Measurements from ENCODE around the gene DTX3.
A peak's percentile ranks its signal among the peaks of the same experiment; 100 is the strongest.
"Not testable (repeated sequence)": the region's sequence is repeated elsewhere in the genome, so short reads cannot be mapped to it uniquely, and the experiment has no call there.

DTX3 gene

GRCh38 chr12:57584690-57585089 lies 19.9 kb upstream of the DTX3 start:
- no peak for ATAC-seq
- TF ChIP-seq POU6F1 (CRISPR knock-in tag; IDR thresholded peaks at IDR 0.05; ENCODE audit: borderline replicate concordance, low read depth), result no peak
- no peak for TF ChIP-seq TCF4 (CRISPR knock-in tag; IDR thresholded peaks at IDR 0.05; ENCODE audit: borderline replicate concordance)
- TF ChIP-seq ZFP30 (CRISPR knock-in tag; IDR thresholded peaks at IDR 0.05), result no peak
- no peak for TF ChIP-seq OSR1 (CRISPR knock-in tag; IDR thresholded peaks at IDR 0.05)
- TF ChIP-seq ZNF70 (CRISPR knock-in tag; IDR thresholded peaks at IDR 0.05), result no peak
- no peak for TF ChIP-seq PPARA (CRISPR knock-in tag; IDR thresholded peaks at IDR 0.05; ENCODE audit: borderline replicate concordance)
- no peak for TF ChIP-seq SNAI2 (CRISPR knock-in tag; IDR thresholded peaks at IDR 0.05)
- TF ChIP-seq ZC3H10 (CRISPR knock-in tag; IDR thresholded peaks at IDR 0.05), result no peak
- no peak for TF ChIP-seq GLIS3 (CRISPR knock-in tag; IDR thresholded peaks at IDR 0.05)

GRCh38 chr12:57585156-57585555 lies 19.5 kb upstream of the DTX3 start:
- no peak for ATAC-seq
- TF ChIP-seq TOX (CRISPR knock-in tag; IDR thresholded peaks at IDR 0.05; ENCODE audit: borderline replicate concordance), result no peak

- no peak for TF ChIP-seq ESRRG (CRISPR knock-in tag; IDR thresholded peaks at IDR 0.05)
- TF ChIP-seq ZC3H10 (CRISPR knock-in tag; IDR thresholded peaks at IDR 0.05), result no peak
- TF ChIP-seq TOX (CRISPR knock-in tag; IDR thresholded peaks at IDR 0.05; ENCODE audit: borderline replicate concordance), result no peak
- no peak for TF ChIP-seq CSDC2 (CRISPR knock-in tag; IDR thresholded peaks at IDR 0.05)
- TF ChIP-seq ZNF70 (CRISPR knock-in tag; IDR thresholded peaks at IDR 0.05), result no peak
- TF ChIP-seq TCF4 (CRISPR knock-in tag; IDR thresholded peaks at IDR 0.05; ENCODE audit: borderline replicate concordance), result no peak
- TF ChIP-seq ZFP30 (CRISPR knock-in tag; IDR thresholded peaks at IDR 0.05), result no peak
- no peak for TF ChIP-seq ZFP3 (CRISPR knock-in tag; IDR thresholded peaks at IDR 0.05)
- no peak for TF ChIP-seq PPARA (CRISPR knock-in tag; IDR thresholded peaks at IDR 0.05; ENCODE audit: borderline replicate concordance)
- no peak for TF ChIP-seq ZNF565 (CRISPR knock-in tag; conservative IDR thresholded peaks at IDR 0.05; ENCODE audit: low read depth)
- no peak for TF ChIP-seq PATZ1 (CRISPR knock-in tag; IDR thresholded peaks at IDR 0.05; ENCODE audit: borderline replicate concordance)
- no peak for TF ChIP-seq OSR1 (CRISPR knock-in tag; IDR thresholded peaks at IDR 0.05)
- no peak for ATAC-seq
Observed at GRCh38 chr12:57586128-57586527, 18.5 kb upstream of the DTX3 start.

- TF ChIP-seq PPARA (CRISPR knock-in tag; IDR thresholded peaks at IDR 0.05; ENCODE audit: borderline replicate concordance) (no peak), CREB5 (CRISPR knock-in tag; IDR thresholded peaks at IDR 0.05; ENCODE audit: low read depth) (no peak), RARB (CRISPR knock-in tag; IDR thresholded peaks at IDR 0.05) (no peak), GLIS3 (CRISPR knock-in tag; IDR thresholded peaks at IDR 0.05) (no peak), TCF4 (CRISPR knock-in tag; IDR thresholded peaks at IDR 0.05; ENCODE audit: borderline replicate concordance) (no peak), ESRRG (CRISPR knock-in tag; IDR thresholded peaks at IDR 0.05) (no peak), OSR1 (CRISPR knock-in tag; IDR thresholded peaks at IDR 0.05) (no peak), ZFP30 (CRISPR knock-in tag; IDR thresholded peaks at IDR 0.05) (no peak)
- ATAC-seq, result no peak
Observed at GRCh38 chr12:57586832-57587429, 17.7 kb upstream of the DTX3 start.

- ATAC-seq, result not testable (repeated sequence)
Observed at GRCh38 chr12:57588951-57589610, 15.5 kb upstream of the DTX3 start.

GRCh38 chr12:57590479-57590863 lies 14.2 kb upstream of the DTX3 start:
- ATAC-seq, result peak; percentile 4
- TF ChIP-seq ZNF565 (CRISPR knock-in tag; conservative IDR thresholded peaks at IDR 0.05; ENCODE audit: low read depth) (no peak), PATZ1 (CRISPR knock-in tag; IDR thresholded peaks at IDR 0.05; ENCODE audit: borderline replicate concordance) (no peak)

Data from SK-N-SH treated with all-trans-retinoic acid at 6 μM for 48 hours (cell line).